Measurements from ENCODE around the gene NUDT22.

DNA sequence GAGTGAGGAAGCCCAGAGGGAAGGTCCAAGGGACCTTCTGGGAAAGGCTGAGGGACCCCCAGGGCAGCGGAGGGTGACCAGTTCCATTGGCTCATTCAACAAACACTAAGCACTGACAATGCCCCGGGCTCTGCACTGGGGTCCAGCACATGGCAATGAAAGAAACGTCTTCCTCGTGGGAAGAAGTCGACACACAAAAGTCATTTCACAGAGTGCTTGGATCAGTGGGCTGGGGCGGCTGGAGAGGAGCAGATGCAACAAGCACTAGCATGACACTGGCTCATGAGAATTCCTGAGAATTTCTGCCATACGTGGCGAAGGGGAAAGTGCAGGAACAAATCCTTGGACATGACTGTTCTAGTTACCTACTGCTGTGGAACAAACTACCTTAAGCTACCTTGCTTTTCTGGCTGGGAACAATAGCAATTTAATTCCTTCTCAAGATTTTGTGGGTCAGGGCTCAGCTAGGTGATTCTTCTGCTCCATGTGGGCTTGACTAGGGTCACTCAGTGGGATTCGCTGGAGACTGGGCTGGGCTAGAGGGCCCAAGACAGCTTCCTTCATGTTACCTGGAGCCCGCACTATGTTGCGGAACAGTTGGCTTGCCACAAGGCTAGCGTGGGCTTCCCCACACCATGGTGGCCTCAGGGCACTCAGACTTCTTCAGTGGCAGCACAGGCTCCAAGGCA is 47.0 kb upstream of the NUDT22 start:
- no peak for TF ChIP-seq ESRRG (CRISPR knock-in tag; IDR thresholded peaks at IDR 0.05)
- no peak for TF ChIP-seq ZNF8 (CRISPR knock-in tag; IDR thresholded peaks at IDR 0.05)
- no peak for TF ChIP-seq RARB (CRISPR knock-in tag; IDR thresholded peaks at IDR 0.05)
- TF ChIP-seq, protein P1, sequence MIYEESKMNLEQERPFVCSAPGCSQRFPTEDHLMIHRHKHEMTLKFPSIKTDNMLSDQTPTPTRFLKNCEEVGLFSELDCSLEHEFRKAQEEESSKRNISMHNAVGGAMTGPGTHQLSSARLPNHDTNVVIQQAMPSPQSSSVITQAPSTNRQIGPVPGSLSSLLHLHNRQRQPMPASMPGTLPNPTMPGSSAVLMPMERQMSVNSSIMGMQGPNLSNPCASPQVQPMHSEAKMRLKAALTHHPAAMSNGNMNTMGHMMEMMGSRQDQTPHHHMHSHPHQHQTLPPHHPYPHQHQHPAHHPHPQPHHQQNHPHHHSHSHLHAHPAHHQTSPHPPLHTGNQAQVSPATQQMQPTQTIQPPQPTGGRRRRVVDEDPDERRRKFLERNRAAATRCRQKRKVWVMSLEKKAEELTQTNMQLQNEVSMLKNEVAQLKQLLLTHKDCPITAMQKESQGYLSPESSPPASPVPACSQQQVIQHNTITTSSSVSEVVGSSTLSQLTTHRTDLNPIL (CRISPR knock-in tag; IDR thresholded peaks at IDR 0.05; ENCODE audit: low read depth): no peak
- no peak for TF ChIP-seq ARNTL (CRISPR knock-in tag; IDR thresholded peaks at IDR 0.05; ENCODE audit: borderline replicate concordance, low read depth)
- TF ChIP-seq, protein P2, sequence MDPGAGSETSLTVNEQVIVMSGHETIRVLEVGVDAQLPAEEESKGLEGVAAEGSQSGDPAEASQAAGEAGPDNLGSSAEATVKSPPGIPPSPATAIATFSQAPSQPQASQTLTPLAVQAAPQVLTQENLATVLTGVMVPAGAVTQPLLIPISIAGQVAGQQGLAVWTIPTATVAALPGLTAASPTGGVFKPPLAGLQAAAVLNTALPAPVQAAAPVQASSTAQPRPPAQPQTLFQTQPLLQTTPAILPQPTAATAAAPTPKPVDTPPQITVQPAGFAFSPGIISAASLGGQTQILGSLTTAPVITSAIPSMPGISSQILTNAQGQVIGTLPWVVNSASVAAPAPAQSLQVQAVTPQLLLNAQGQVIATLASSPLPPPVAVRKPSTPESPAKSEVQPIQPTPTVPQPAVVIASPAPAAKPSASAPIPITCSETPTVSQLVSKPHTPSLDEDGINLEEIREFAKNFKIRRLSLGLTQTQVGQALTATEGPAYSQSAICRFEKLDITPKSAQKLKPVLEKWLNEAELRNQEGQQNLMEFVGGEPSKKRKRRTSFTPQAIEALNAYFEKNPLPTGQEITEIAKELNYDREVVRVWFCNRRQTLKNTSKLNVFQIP (CRISPR knock-in tag; IDR thresholded peaks at IDR 0.05; ENCODE audit: borderline replicate concordance, low read depth): no peak
- TF ChIP-seq, protein P3, sequence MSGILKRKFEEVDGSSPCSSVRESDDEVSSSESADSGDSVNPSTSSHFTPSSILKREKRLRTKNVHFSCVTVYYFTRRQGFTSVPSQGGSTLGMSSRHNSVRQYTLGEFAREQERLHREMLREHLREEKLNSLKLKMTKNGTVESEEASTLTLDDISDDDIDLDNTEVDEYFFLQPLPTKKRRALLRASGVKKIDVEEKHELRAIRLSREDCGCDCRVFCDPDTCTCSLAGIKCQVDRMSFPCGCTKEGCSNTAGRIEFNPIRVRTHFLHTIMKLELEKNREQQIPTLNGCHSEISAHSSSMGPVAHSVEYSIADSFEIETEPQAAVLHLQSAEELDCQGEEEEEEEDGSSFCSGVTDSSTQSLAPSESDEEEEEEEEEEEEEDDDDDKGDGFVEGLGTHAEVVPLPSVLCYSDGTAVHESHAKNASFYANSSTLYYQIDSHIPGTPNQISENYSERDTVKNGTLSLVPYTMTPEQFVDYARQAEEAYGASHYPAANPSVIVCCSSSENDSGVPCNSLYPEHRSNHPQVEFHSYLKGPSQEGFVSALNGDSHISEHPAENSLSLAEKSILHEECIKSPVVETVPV (CRISPR knock-in tag; IDR thresholded peaks at IDR 0.05): no peak
- no peak for TF ChIP-seq CSDC2 (CRISPR knock-in tag; IDR thresholded peaks at IDR 0.05)
- TF ChIP-seq ZFP30 (CRISPR knock-in tag; IDR thresholded peaks at IDR 0.05): no peak
- TF ChIP-seq GLIS3 (CRISPR knock-in tag; IDR thresholded peaks at IDR 0.05): no peak
- TF ChIP-seq, protein P4, sequence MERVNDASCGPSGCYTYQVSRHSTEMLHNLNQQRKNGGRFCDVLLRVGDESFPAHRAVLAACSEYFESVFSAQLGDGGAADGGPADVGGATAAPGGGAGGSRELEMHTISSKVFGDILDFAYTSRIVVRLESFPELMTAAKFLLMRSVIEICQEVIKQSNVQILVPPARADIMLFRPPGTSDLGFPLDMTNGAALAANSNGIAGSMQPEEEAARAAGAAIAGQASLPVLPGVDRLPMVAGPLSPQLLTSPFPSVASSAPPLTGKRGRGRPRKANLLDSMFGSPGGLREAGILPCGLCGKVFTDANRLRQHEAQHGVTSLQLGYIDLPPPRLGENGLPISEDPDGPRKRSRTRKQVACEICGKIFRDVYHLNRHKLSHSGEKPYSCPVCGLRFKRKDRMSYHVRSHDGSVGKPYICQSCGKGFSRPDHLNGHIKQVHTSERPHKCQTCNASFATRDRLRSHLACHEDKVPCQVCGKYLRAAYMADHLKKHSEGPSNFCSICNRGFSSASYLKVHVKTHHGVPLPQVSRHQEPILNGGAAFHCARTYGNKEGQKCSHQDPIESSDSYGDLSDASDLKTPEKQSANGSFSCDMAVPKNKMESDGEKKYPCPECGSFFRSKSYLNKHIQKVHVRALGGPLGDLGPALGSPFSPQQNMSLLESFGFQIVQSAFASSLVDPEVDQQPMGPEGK (CRISPR knock-in tag; IDR thresholded peaks at IDR 0.05; ENCODE audit: borderline replicate concordance): no peak
- no peak for TF ChIP-seq ZNF565 (CRISPR knock-in tag; conservative IDR thresholded peaks at IDR 0.05; ENCODE audit: low read depth)
- TF ChIP-seq ZC3H10 (CRISPR knock-in tag; IDR thresholded peaks at IDR 0.05): no peak

All from SK-N-SH treated with all-trans-retinoic acid at 6 μM for 48 hours (cell line).